Suprapubic skin (tissue), 4 donors: ENCODE data around the gene SIGLEC6. TPM values are rescaled to one million over a fixed set of nuclear protein-coding genes. Genes with fewer than 3 reads are reported as not detected.

Experiments used
- DNase-seq, 2 donors: peaks; one replicate each; pipeline ENCODE4 v3.0.0-alpha.2; 2019; ENCODE audit warnings: low spot score in 2 of 2
- H3K27ac ChIP-seq: fragments of 200-600 bp; sonication (generic); one replicate; pipeline ENCODE4 v1.5.1; 2019
- H3K27me3 ChIP-seq: fragments of 200-600 bp; sonication (generic); one replicate; pipeline ENCODE4 v1.5.1; 2019
- H3K36me3 ChIP-seq: fragments of 200-600 bp; sonication (generic); one replicate; pipeline ENCODE4 v1.5.1; 2019
- H3K4me1 ChIP-seq: fragments of 200-600 bp; sonication (generic); one replicate; pipeline ENCODE4 v1.5.1; 2019
- H3K4me3 ChIP-seq: fragments of 200-600 bp; sonication (generic); one replicate; pipeline ENCODE4 v1.5.1; 2019; ENCODE audit warnings: mild to moderate bottlenecking
- H3K9me3 ChIP-seq: fragments of 200-600 bp; sonication (generic); one replicate; pipeline ENCODE4 v1.5.1; 2019
- CTCF ChIP-seq, 2 donors: fragments of 200-600 bp in 1 of 2; fragments of 450-650 bp in 1 of 2; sonication (generic) in 1 of 2; IDR thresholded peaks; one replicate each; pipeline ENCODE4 v1.5.1; 2016 to 2019; ENCODE audit warnings: antibody characterized with exemption in 2 of 2, mild to moderate bottlenecking in 1 of 2, moderate library complexity in 1 of 2
- EP300 ChIP-seq: sonication (generic); formaldehyde crosslinking; IDR thresholded peaks from one replicate; pipeline ENCODE4 v1.6.1; 2017; ENCODE audit warnings: antibody characterized with exemption
- POLR2A ChIP-seq, 2 donors: fragments of 450-650 bp; IDR thresholded peaks; one replicate each; pipeline ENCODE4 v1.6.1; 2017; ENCODE audit warnings: antibody characterized with exemption in 2 of 2, mild to moderate bottlenecking in 2 of 2, moderate library complexity in 2 of 2
- POLR2AphosphoS5 ChIP-seq, 3 donors: sonication (generic); formaldehyde crosslinking; IDR thresholded peaks; one replicate each; pipeline ENCODE4 v1.6.1; 2017; ENCODE audit warnings: antibody characterized with exemption in 3 of 3
- WGBS: methylation state at CpG from one replicate; pipeline ENCODE4 v1.1.5; 2018; 5-methylcytosine and 5-hydroxymethylcytosine counted together
- total RNA-seq, 4 donors: library from RNA; depleted of rRNA; stranded (reverse); fragments of >200 nt; gene quantifications; one replicate each; pipeline ENCODE4 v1.1.0, GENCODE V29; 2016

SIGLEC6 gene
- under 1 TPM in 2 of 4 donors, not detected in 2; 0.26 to 0.30 TPM for total RNA-seq

DNA sequence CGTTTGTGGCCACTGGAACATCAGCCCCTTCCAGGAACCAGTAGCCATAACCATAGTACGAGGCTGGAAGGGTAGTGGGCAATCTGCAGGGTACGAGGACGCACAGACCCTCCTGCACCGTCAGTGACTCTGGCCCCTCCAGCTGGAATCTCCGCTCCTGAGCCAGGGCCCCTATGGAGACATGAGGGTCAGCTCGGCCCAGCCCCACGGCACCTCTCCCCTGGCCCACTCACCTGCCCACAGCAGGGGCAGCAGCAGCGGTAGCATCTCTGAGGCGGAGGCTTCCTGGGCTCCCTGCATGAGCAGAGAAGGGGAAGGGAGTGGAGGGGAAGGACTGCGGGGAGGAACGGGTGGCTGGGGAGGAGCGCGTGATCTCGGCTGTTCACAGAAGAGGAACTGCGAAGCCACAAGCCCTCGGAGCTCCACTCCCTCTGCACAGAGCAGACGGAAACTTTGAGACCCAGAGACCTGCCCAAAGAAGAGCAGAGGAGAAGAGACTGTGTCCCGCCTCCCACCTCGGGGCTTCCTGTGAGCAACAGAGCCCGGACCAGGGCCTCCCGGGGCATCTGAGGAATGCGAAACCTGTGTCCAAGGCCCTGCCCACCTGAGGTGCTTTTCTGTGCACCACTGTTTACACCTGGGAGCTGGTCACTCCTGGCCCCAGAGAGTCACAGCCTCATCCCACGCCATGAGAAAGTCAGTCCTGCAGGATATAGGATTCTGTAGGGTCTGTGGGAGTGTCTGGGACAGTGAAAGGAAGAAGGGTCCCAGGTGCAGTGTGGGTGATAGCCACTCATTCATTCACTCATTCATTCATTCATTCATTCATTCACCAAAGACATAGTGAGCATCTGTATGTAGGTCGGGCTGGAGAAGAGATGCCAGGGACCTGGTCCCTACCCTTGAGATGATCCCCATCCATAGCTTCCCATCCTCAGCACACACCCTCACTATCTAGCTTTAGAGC is at the start of gene SIGLEC6:
Gene SIGLEC6, minus strand, starts transcription at position 322 of the 967 bp plus-strand sequence. Its CDS starts 22 bp downstream, at position 300.
- TF ChIP-seq CTCF (IDR thresholded peaks at IDR 0.05) (no peak), POLR2AphosphoS5 (IDR thresholded peaks at IDR 0.05) (no peak), POLR2A (IDR thresholded peaks at IDR 0.05) (no peak), EP300 (no peak)
- no peaks in the 10 kb centered on the region for H3K36me3 ChIP-seq
- H3K4me3 ChIP-seq, result no peak within 1 kb of the TSS
- no peak for DNase-seq
- H3K4me1 ChIP-seq, result no peaks in the 10 kb centered on the region
- peaks cover 20% of the 10 kb centered on the region for H3K27me3 ChIP-seq
- no peaks in the 10 kb centered on the region for H3K9me3 ChIP-seq
- H3K27ac ChIP-seq, result no peak within 1 kb of the TSS
- 32% methylated on average over 18 of the region's 25 CpGs for WGBS

DNA sequence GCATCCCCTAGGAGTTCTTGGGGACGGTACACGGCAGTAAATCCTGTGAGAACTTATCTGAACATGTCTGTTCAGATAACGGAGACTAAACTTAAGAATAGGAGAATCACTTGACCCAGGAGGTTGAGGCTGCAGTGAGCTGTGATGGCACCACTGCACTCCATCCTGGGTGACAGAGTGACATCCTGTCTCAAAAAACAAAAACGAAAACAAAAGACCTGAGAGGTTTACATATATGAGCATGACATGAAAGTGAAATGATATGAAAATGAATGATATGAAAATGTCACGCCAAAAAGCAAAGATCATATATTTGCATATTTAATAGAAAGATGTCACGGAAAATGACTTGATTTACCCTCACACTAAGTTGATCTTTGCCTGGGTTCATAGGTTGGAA is 45.4 kb upstream of the SIGLEC6 start:
- H3K36me3 ChIP-seq, result peaks cover 28% of the 10 kb centered on the region

GRCh38 chr19:51573331-51573730 is 41.9 kb upstream of the SIGLEC6 start:
- no peak for TF ChIP-seq POLR2AphosphoS5 (IDR thresholded peaks at IDR 0.05)
- no peak for TF ChIP-seq EP300
- TF ChIP-seq CTCF (IDR thresholded peaks at IDR 0.05), result no peak
- TF ChIP-seq POLR2A (IDR thresholded peaks at IDR 0.05), result no peak
- DNase-seq, result no peak
- no peak overlapping the region for H3K4me3 ChIP-seq
- no peaks in the 10 kb centered on the region for H3K9me3 ChIP-seq
- peaks cover 9% of the 10 kb centered on the region for H3K36me3 ChIP-seq
- no peaks in the 10 kb centered on the region for H3K27me3 ChIP-seq
- H3K4me1 ChIP-seq, result peaks cover 19% of the 10 kb centered on the region
- H3K27ac ChIP-seq, result no peak overlapping the region
- WGBS, result 93% methylated on average over 3 of the region's 3 CpGs

More for the DNA sequence above, 45.4 kb upstream of the SIGLEC6 start:
- DNase-seq, result no peak
- 90% methylated on average over 6 of the region's 6 CpGs for WGBS
- Histone ChIP-seq H3K27ac (no peak overlapping the region), H3K27me3 (no peaks in the 10 kb centered on the region), H3K4me1 (peaks cover 13% of the 10 kb centered on the region), H3K9me3 (no peaks in the 10 kb centered on the region), H3K4me3 (no peak overlapping the region)
- TF ChIP-seq POLR2AphosphoS5 (IDR thresholded peaks at IDR 0.05) (no peak), EP300 (no peak), POLR2A (IDR thresholded peaks at IDR 0.05) (no peak), CTCF (IDR thresholded peaks at IDR 0.05) (no peak)

DNA sequence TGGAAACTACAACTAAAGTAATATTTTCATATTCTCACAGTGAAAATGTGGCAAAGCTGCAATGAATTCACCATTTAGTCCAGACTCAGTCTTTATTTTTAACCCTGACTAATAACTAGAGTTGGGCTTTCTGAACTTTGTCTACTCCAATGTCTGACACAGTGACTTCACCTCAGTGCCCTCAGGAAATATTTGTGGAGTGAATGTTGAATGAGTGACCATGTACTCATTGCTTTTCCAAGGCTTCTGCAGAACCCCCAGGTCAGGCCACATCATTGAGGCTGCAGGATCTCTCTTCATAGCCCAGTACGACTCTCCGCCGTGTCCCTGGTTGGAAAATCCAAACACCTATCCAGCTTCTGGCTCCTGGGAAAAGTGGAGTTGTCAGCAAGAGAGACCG is 41.4 kb upstream of the SIGLEC6 start:
- Histone ChIP-seq H3K27ac (no peak overlapping the region), H3K36me3 (peaks cover 6% of the 10 kb centered on the region), H3K4me3 (no peak overlapping the region), H3K9me3 (no peaks in the 10 kb centered on the region), H3K27me3 (peaks cover 1% of the 10 kb centered on the region), H3K4me1 (peaks cover 19% of the 10 kb centered on the region)
- no peak for TF ChIP-seq EP300
- TF ChIP-seq CTCF (IDR thresholded peaks at IDR 0.05), result no peak
- TF ChIP-seq POLR2AphosphoS5 (IDR thresholded peaks at IDR 0.05), result no peak
- TF ChIP-seq POLR2A (IDR thresholded peaks at IDR 0.05), result no peak
- WGBS, result 84% methylated on average over 4 of the region's 4 CpGs
- DNase-seq, result no peak

DNA sequence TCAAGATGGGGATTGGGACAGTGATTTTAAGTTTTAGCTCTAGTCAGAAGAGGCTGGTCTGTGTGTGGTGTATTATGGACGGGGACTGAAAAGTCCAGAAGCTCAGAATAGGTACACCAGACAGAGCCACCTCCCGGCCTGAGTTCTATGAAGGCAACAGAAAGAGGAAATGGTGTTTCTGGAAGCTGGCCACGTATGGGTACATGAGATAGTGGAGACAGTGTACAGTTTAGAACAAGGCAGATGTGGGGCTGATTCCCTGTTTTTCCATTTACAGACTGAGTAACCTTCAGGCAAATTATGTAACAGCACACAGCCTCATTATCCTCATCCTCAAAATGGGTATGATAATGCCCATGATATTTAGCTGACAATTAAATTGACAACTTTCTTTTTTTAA is 40.9 kb upstream of the SIGLEC6 start:
- peaks cover 6% of the 10 kb centered on the region for H3K36me3 ChIP-seq
- no peaks in the 10 kb centered on the region for H3K9me3 ChIP-seq
- no peak for TF ChIP-seq CTCF (IDR thresholded peaks at IDR 0.05)
- no peak for TF ChIP-seq POLR2AphosphoS5 (IDR thresholded peaks at IDR 0.05)
- TF ChIP-seq EP300, result no peak
- TF ChIP-seq POLR2A (IDR thresholded peaks at IDR 0.05), result no peak
- no peak overlapping the region for H3K27ac ChIP-seq
- no peak for DNase-seq
- H3K4me1 ChIP-seq, result peaks cover 19% of the 10 kb centered on the region
- H3K27me3 ChIP-seq, result peaks cover 6% of the 10 kb centered on the region
- H3K4me3 ChIP-seq, result no peak overlapping the region
- WGBS, result 68% methylated on average over 3 of the region's 3 CpGs
